Endothelial cell of umbilical vein (primary cell): Measurements from ENCODE around the gene ASCL1. TPM values are rescaled to one million over a fixed set of nuclear protein-coding genes. Genes with fewer than 3 reads are reported as not detected.

Experiments used
- BruUV-seq: library from RNA; stranded (reverse); fragments of 400-500 nt; replicated peaks from 2 replicates; lab custom pipeline; 2021; lab: Mats Ljungman, UMichigan
- CTCF ChIA-PET: fragments of 300-600, 350-600 bp; sonication (Branson Sonifier 250); formaldehyde crosslinking; loops from one replicate; lab custom pipeline; 2021; ENCODE audit warnings: antibody characterized with exemption, inconsistent platforms; lab: Charles Lee
- POLR2A ChIA-PET: fragments of 300-600, 350-600 bp; sonication (Branson Sonifier 250); formaldehyde crosslinking; loops from one replicate; lab custom pipeline; 2021; ENCODE audit warnings: antibody characterized with exemption, inconsistent platforms; lab: Charles Lee
- DNase-seq: peaks from one replicate; pipeline ENCODE4 v3.0.0-alpha.2; 2011; ENCODE audit warnings: low read depth, low spot score
- FAIRE-seq: peaks from 2 replicates; lab custom pipeline; 2011; peaks lifted over from hg19 to GRCh38; lab: Jason Lieb, UNC
- H2AFZ ChIP-seq: 2 replicates; pipeline ENCODE4 v1.6.0; 2012; ENCODE audit warnings: low read depth, low read length, control low read depth, inconsistent platforms
- H3K27ac ChIP-seq: 2 replicates; pipeline ENCODE4 v1.5.1; 2011; ENCODE audit warnings: low read depth, mild to moderate bottlenecking, control low read depth, low read length, moderate library complexity; ENCODE audit not compliant: insufficient read depth
- H3K27me3 ChIP-seq, 2 experiments: 2 replicates each; pipeline versions ENCODE4 v1.6.0 to v1.6.1; 2011; ENCODE audit warnings: low read length in 2 of 2, mixed read lengths in 1 of 2; ENCODE audit not compliant: control insufficient read depth in 2 of 2, insufficient read depth in 2 of 2
- H3K36me3 ChIP-seq, 2 experiments: 2 replicates in 1 of 2; 3 replicates in 1 of 2; pipeline ENCODE4 v1.5.1; 2011; ENCODE audit warnings: low read length in 2 of 2, mild to moderate bottlenecking in 1 of 2, moderate library complexity in 1 of 2; ENCODE audit not compliant: control insufficient read depth in 2 of 2, insufficient read depth in 2 of 2; ENCODE audit errors: extremely low read depth in 1 of 2
- H3K4me1 ChIP-seq: 3 replicates; pipeline ENCODE4 v1.5.1; 2011; ENCODE audit warnings: mild to moderate bottlenecking, low read length; ENCODE audit not compliant: control insufficient read depth, insufficient read depth; ENCODE audit errors: extremely low read depth
- H3K4me2 ChIP-seq: 2 replicates; pipeline ENCODE4 v1.6.1; 2011; ENCODE audit warnings: low read length, control low read depth, mixed read lengths; ENCODE audit not compliant: insufficient read depth
- H3K4me3 ChIP-seq, 3 experiments: fragments of 200-600 bp in 1 of 3; sonication (generic), shearing (Covaris generic) in 1 of 3; replicated peaks in 1 of 3; 2 replicates each; pipeline ENCODE4 v1.5.1; 2011 to 2016; ENCODE audit warnings: control low read depth in 3 of 3, low read length in 3 of 3, mild to moderate bottlenecking in 2 of 3, inconsistent platforms in 1 of 3, low read depth in 1 of 3, moderate library complexity in 1 of 3; ENCODE audit not compliant: insufficient read depth in 1 of 3
- H3K79me2 ChIP-seq: 2 replicates; pipeline ENCODE4 v1.6.0; 2012; ENCODE audit warnings: low read length, inconsistent platforms; ENCODE audit not compliant: control insufficient read depth, insufficient read depth
- H3K9ac ChIP-seq: replicated peaks from 2 replicates; pipeline ENCODE3; 2011; ENCODE audit warnings: low read length, control low read depth; ENCODE audit not compliant: insufficient read depth; ENCODE audit errors: extremely low read depth
- H3K9me1 ChIP-seq: replicated peaks from 3 replicates; pipeline ENCODE4 v1.6.0; 2011; ENCODE audit warnings: mild to moderate bottlenecking, low read length; ENCODE audit not compliant: control insufficient read depth, insufficient read depth; ENCODE audit errors: extremely low read depth
- H3K9me3 ChIP-seq: replicated peaks from 2 replicates; pipeline ENCODE4 v1.5.1; 2012; ENCODE audit warnings: low read length, inconsistent platforms; ENCODE audit not compliant: control insufficient read depth, insufficient read depth
- H4K20me1 ChIP-seq: replicated peaks from 2 replicates; pipeline ENCODE3; 2011; ENCODE audit warnings: mild to moderate bottlenecking, low read length; ENCODE audit not compliant: control insufficient read depth, insufficient read depth; ENCODE audit errors: extremely low read depth
- CTCF ChIP-seq, 2 donors: IDR thresholded peaks; 1 replicate in 1 of 2; 2 replicates in 1 of 2; pipeline ENCODE4 v1.5.1; 2011; ENCODE audit warnings: low read length in 2 of 2, mild to moderate bottlenecking in 2 of 2, moderate library complexity in 2 of 2, control low read depth in 1 of 2, inconsistent platforms in 1 of 2, low read depth in 1 of 2; ENCODE audit not compliant: insufficient read depth in 1 of 2; ENCODE audit errors: extremely low read depth in 1 of 2
- EZH2 ChIP-seq: IDR thresholded peaks from 2 replicates; pipeline ENCODE4 v1.6.1; 2012; ENCODE audit warnings: borderline replicate concordance, low read depth, mild to moderate bottlenecking, moderate library complexity, low read length, inconsistent platforms; ENCODE audit not compliant: severe bottlenecking
- FOS ChIP-seq: IDR thresholded peaks from 2 replicates; pipeline ENCODE4 v1.6.1; 2011; ENCODE audit warnings: mild to moderate bottlenecking, low read length, moderate library complexity, borderline replicate concordance; ENCODE audit not compliant: insufficient read depth
- GATA2 ChIP-seq: IDR thresholded peaks from 2 replicates; pipeline ENCODE4 v1.7.0; 2011; ENCODE audit warnings: low read depth, mild to moderate bottlenecking, moderate library complexity, mixed read lengths, low read length; ENCODE audit not compliant: insufficient read length, insufficient read depth
- JUN ChIP-seq: IDR thresholded peaks from 2 replicates; pipeline ENCODE4 v1.6.1; 2011; ENCODE audit warnings: borderline replicate concordance, low read depth; ENCODE audit not compliant: insufficient read length, insufficient read depth
- MYC ChIP-seq: IDR thresholded peaks from one replicate; pipeline ENCODE4 v1.6.1; 2011; ENCODE audit warnings: mild to moderate bottlenecking, low read depth, low read length
- POLR2A ChIP-seq: IDR thresholded peaks from 2 replicates; pipeline ENCODE4 v1.6.1; 2012; ENCODE audit warnings: low read depth, mild to moderate bottlenecking, control low read depth, low read length
- POLR2AphosphoS5 ChIP-seq: IDR thresholded peaks from 2 replicates; pipeline ENCODE4 v1.6.1; 2012; ENCODE audit warnings: low read depth, mild to moderate bottlenecking, control low read depth, low read length, moderate library complexity; ENCODE audit not compliant: insufficient read depth
- dilution Hi-C: fragments of 300-500 bp; cut with MboI; formaldehyde crosslinking; loops from one replicate; pipeline ENCODE4 v1.15.0; 2019; ENCODE audit warnings: low sequenced_read_pairs; ENCODE audit not compliant: extremely low pct_ligation_motif_present
- intact Hi-C: fragments of 100-400 bp; cut with micrococcal nuclease; formaldehyde crosslinking; loops from one replicate; pipeline ENCODE4 v1.10.0; 2022
- polyA plus RNA-seq, 4 experiments: library from polyadenylated mRNA; depleted of rRNA in 3 of 4; stranded (reverse) in 3 of 4; unstranded in 1 of 4; fragments of >200 nt; gene quantifications; 2 replicates each; pipeline versions ENCODE4 v1.2.1 to v1.2.3, GENCODE V29; 2011 to 2012; ENCODE audit warnings: missing spikeins in 1 of 4
- total RNA-seq: library from RNA; stranded (reverse); gene quantifications from 2 replicates; pipeline ENCODE4 v1.2.3, GENCODE V29; 2021
- TF ChIP-seq, protein P1 (sequence below): IDR thresholded peaks from 2 replicates; pipeline ENCODE4 v1.6.1; 2011; ENCODE audit not compliant: insufficient read depth, insufficient read length

ASCL1 gene
- total and polyA plus RNA-seq, 2 donors (not counting 3 experiments of a cell fraction or from before 2014, with no cell fraction given), result not detected

DNA sequence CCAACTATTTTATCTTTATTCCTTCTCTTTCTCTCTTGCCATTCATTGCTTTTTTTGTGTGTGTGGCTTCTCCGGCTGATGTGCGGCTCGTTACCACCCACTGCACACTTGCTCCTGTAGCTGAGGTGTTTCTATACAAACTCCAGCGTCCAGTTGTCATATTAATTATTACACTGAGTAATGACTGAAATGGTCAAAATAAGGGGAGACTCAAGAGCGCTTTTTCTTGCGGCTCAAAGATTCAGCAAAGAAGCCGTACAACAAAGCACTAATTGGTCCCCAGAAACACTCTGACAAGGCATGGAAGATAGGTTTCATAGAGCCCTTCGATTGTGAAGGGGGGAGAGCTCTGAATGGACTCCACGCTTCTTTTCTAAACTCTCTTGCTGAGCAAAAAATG, 5.6 kb upstream of the ASCL1 start:
- TF ChIP-seq CTCF (IDR thresholded peaks at IDR 0.05; ENCODE audit: extremely low read depth in 1 of 2, insufficient read depth in 1 of 2, low read depth in 1 of 2, low read length in 2 of 2), result no peak
- TF ChIP-seq, protein P1, sequence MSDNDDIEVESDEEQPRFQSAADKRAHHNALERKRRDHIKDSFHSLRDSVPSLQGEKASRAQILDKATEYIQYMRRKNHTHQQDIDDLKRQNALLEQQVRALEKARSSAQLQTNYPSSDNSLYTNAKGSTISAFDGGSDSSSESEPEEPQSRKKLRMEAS, result no peak
- TF ChIP-seq JUN, result no peak
- no peak for TF ChIP-seq EZH2
- TF ChIP-seq POLR2A, result no peak
- TF ChIP-seq MYC, result no peak
- no peak for TF ChIP-seq GATA2
- TF ChIP-seq POLR2AphosphoS5, result no peak
- no peak for TF ChIP-seq FOS
- H3K4me3 ChIP-seq, result no peak overlapping the region
- dilution Hi-C loops (no loop called here), intact Hi-C loops (no loop called here)
- ChIA-PET POLR2A (no interaction called here), CTCF (interaction anchor here (0.9 kb wide), 1 partner anchor 539 kb away, joined by 4 read pairs; no protein-coding TSS in a partner anchor)
- no peak overlapping the region for H3K9ac ChIP-seq
- no peaks in the 10 kb centered on the region for H3K9me1 ChIP-seq
- H3K36me3 ChIP-seq, result no peaks in the 10 kb centered on the region
- peaks cover 29 to 40% of the 10 kb centered on the region in 2 experiments for H3K27me3 ChIP-seq
- no peak overlapping the region for H3K27ac ChIP-seq
- no peaks in the 10 kb centered on the region for H3K9me3 ChIP-seq
- H3K79me2 ChIP-seq, result no peaks in the 10 kb centered on the region
- no peaks in the 10 kb centered on the region for H3K4me1 ChIP-seq
- no TSS peak for BruUV-seq
- no peak for FAIRE-seq
- no peak for DNase-seq
- H2AFZ ChIP-seq, result no peak overlapping the region
- no peaks in the 10 kb centered on the region for H4K20me1 ChIP-seq
- no peak overlapping the region for H3K4me2 ChIP-seq
